Activated CD4-positive, alpha-beta memory T cell treated with anti-CD3 and anti-CD28 coated beads, Interleukin-2, amount 10 ng/mL, durations not matched to agents 7 days and 5 days (primary cell): ENCODE measurements around the gene PALD1. TPM values are rescaled to one million over a fixed set of nuclear protein-coding genes. Genes with fewer than 3 reads are reported as not detected.
"Not testable (repeated sequence)": the region's sequence is repeated elsewhere in the genome, so short reads cannot be mapped to it uniquely, and the experiment has no call there.

Experiments used
- CTCF ChIA-PET: fragments of 350-600 bp; sonication (Branson Sonifier 250); formaldehyde crosslinking; loops from one replicate; lab custom pipeline; 2021; ENCODE audit warnings: antibody characterized with exemption, inconsistent platforms; lab: Charles Lee
- POLR2A ChIA-PET: fragments of 350-600 bp; sonication (Branson Sonifier 250); formaldehyde crosslinking; loops from one replicate; lab custom pipeline; 2021; ENCODE audit warnings: antibody characterized with exemption; lab: Charles Lee
- DNase-seq: peaks from one replicate; pipeline ENCODE4 v3.0.0-alpha.2; 2020
- H3K27ac Mint-ChIP-seq: one replicate; pipeline ENCODE4 v1.8.0; 2021; ENCODE audit warnings: mild to moderate bottlenecking, mixed read lengths
- H3K27me3 Mint-ChIP-seq: one replicate; pipeline ENCODE4 v1.8.0; 2021; ENCODE audit warnings: mixed read lengths
- H3K36me3 Mint-ChIP-seq: one replicate; pipeline ENCODE4 v1.8.0; 2021; ENCODE audit warnings: low read depth, mixed read lengths
- H3K4me1 Mint-ChIP-seq: one replicate; pipeline ENCODE4 v1.8.0; 2021; ENCODE audit warnings: mixed read lengths
- H3K4me3 Mint-ChIP-seq: one replicate; pipeline ENCODE4 v1.8.0; 2021; ENCODE audit warnings: mild to moderate bottlenecking, mixed read lengths
- H3K9me3 Mint-ChIP-seq: one replicate; pipeline ENCODE4 v1.8.0; 2021; ENCODE audit warnings: mixed read lengths
- total RNA-seq, 2 experiments: library from RNA; stranded (reverse); gene quantifications; one replicate each; pipeline ENCODE4 v1.2.3, GENCODE V29; 2021

PALD1 gene
- total RNA-seq, 2 experiments from 2014 or later, result 0.08 to 0.15 TPM

- ChIA-PET CTCF (interaction anchor here (1.0 kb wide), 1 partner anchor 19 kb away, joined by 5 read pairs; no protein-coding TSS in a partner anchor), POLR2A (no interaction called here)
- H3K9me3 Mint-ChIP-seq, result no peaks in the 10 kb centered on the region
- peaks cover 54% of the 10 kb centered on the region for H3K27me3 Mint-ChIP-seq
- DNase-seq, result no peak
- no peak overlapping the region for H3K4me3 Mint-ChIP-seq
- no peaks in the 10 kb centered on the region for H3K36me3 Mint-ChIP-seq
- H3K27ac Mint-ChIP-seq, result no peak overlapping the region
- H3K4me1 Mint-ChIP-seq, result peaks cover 32% of the 10 kb centered on the region
These were observed 1.2 kb downstream of the PALD1 start for GRCh38 chr10:70479626-70480238.

DNA sequence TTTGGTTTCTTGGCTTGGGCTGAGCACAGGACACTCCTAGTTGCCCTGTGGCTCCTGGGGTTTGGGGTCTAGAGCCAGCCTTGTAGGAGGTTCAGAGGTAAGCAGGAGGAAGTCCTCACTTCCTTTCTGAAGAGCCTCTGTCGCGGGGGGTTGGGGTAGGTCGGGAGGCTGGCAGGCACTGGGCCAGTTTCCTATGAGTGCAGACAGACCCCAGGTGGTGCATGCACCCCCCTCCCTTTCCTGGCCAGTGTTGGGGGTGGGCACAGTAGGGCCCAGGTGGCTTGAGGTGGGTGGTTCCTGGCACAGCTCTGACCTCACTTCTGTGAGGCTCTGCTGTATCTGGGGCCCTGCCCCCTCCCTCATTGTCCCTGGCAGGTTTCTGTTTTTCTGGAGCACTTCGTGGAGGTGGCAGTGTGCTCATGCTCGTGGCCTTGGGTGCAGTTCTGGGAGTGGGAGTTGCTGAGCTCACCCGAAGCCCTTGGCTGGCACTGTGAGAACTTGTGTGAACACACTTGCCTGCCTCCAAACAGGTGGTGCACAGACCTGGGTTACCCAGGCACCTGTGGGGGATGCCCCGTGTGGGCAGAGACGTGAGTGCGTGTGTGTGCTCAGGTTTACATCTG is 1.8 kb downstream of the PALD1 start:
- Mint-ChIP-seq H3K27me3 (peaks cover 50% of the 10 kb centered on the region), H3K4me1 (peaks cover 32% of the 10 kb centered on the region), H3K4me3 (no peak overlapping the region), H3K9me3 (no peaks in the 10 kb centered on the region), H3K27ac (no peak overlapping the region), H3K36me3 (no peaks in the 10 kb centered on the region)
- ChIA-PET POLR2A (no interaction called here), CTCF (interaction anchor here (0.9 kb wide), 1 partner anchor 19 kb away, joined by 3 read pairs; no protein-coding TSS in a partner anchor)
- no peak for DNase-seq

DNA sequence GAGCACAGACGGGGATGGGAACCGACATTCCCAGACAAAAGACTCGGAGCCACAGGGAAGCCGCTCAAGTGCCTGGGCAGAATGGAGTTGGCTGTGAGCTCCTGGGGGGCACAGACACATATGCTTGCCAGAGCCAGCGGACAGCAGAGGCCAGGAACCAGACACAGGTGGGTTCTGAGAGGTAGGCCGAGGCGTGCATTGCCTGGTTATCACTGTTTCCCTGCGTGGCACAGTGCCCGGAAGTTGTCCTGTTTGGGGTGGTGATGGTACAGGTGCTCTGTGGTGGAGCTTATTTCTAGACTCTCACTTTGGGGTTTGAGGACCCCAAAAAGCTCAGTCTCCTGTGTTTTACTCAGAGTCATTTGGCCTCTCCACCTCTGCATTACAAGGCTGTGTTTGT is 2.5 kb downstream of the PALD1 start:
- Mint-ChIP-seq H3K9me3 (no peaks in the 10 kb centered on the region), H3K27ac (no peak overlapping the region), H3K4me1 (peaks cover 32% of the 10 kb centered on the region), H3K27me3 (peaks cover 42% of the 10 kb centered on the region), H3K4me3 (no peak overlapping the region), H3K36me3 (no peaks in the 10 kb centered on the region)
- DNase-seq, result no peak
- ChIA-PET CTCF (interaction anchor here (0.9 kb wide), 1 partner anchor 20 kb away, joined by 3 read pairs; no protein-coding TSS in a partner anchor), POLR2A (no interaction called here)

GRCh38 chr10:70481831-70482530 is 3.4 kb downstream of the PALD1 start:
- H3K4me1 Mint-ChIP-seq, result peaks cover 28% of the 10 kb centered on the region

GRCh38 chr10:70482982-70483760 is 4.6 kb downstream of the PALD1 start:
- Mint-ChIP-seq H3K36me3 (no peaks in the 10 kb centered on the region), H3K9me3 (no peaks in the 10 kb centered on the region), H3K4me1 (peaks cover 16% of the 10 kb centered on the region), H3K27me3 (peaks cover 23% of the 10 kb centered on the region), H3K27ac (no peak overlapping the region), H3K4me3 (no peak overlapping the region)
- CTCF ChIA-PET, result no interaction called here
- no peak for DNase-seq
- POLR2A ChIA-PET, result no interaction called here

More at GRCh38 chr10:70481831-70482530, 3.4 kb downstream of the PALD1 start:
- Mint-ChIP-seq H3K27me3 (peaks cover 33% of the 10 kb centered on the region), H3K27ac (no peak overlapping the region), H3K4me3 (no peak overlapping the region), H3K36me3 (no peaks in the 10 kb centered on the region), H3K9me3 (no peaks in the 10 kb centered on the region)
- DNase-seq, result no peak
- CTCF ChIA-PET, result no interaction called here
- POLR2A ChIA-PET, result no interaction called here

- H3K27ac Mint-ChIP-seq, DNase-seq, H3K36me3 Mint-ChIP-seq, POLR2A ChIA-PET, H3K9me3 Mint-ChIP-seq, H3K4me3 Mint-ChIP-seq, CTCF ChIA-PET: not testable (repeated sequence)
- peaks cover 16% of the 10 kb centered on the region for H3K4me1 Mint-ChIP-seq
- H3K27me3 Mint-ChIP-seq, result peaks cover 21% of the 10 kb centered on the region
These were observed 5.3 kb downstream of the PALD1 start for GRCh38 chr10:70483872-70484271.

DNA sequence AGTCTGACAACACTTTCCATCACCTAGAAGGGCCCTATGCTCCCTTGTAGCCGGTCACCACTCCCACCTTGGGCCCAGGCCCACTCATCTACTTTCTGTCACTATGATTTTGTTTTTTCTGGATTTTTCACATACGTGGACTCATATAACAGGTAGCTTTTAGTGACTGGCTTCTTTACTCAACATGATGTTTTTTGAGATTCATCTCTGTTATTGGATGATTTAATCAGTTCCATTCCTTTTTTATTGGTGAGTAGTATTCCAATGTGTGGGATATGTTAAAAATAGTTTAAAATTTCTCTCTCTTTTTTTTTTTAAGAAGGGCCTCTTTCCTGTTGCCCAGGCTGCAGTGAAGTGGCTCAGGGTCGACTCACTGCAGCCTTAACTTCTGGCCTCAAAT is 9.3 kb downstream of the PALD1 start:
- peaks cover 7% of the 10 kb centered on the region for H3K27me3 Mint-ChIP-seq
- CTCF ChIA-PET, result no interaction called here
- DNase-seq, result no peak
- H3K36me3 Mint-ChIP-seq, result no peaks in the 10 kb centered on the region
- H3K4me3 Mint-ChIP-seq, result no peak overlapping the region
- POLR2A ChIA-PET, result no interaction called here
- H3K9me3 Mint-ChIP-seq, result no peaks in the 10 kb centered on the region
- no peaks in the 10 kb centered on the region for H3K4me1 Mint-ChIP-seq
- no peak overlapping the region for H3K27ac Mint-ChIP-seq

- H3K36me3 Mint-ChIP-seq, result no peaks in the 10 kb centered on the region
- no peak overlapping the region for H3K27ac Mint-ChIP-seq
- ChIA-PET CTCF (no interaction called here), POLR2A (no interaction called here)
- no peak for DNase-seq
- H3K4me1 Mint-ChIP-seq, result peaks cover 20% of the 10 kb centered on the region
- peaks cover 10% of the 10 kb centered on the region for H3K27me3 Mint-ChIP-seq
- H3K9me3 Mint-ChIP-seq, result no peaks in the 10 kb centered on the region
- H3K4me3 Mint-ChIP-seq, result no peak overlapping the region
These were observed 11.6 kb downstream of the PALD1 start for GRCh38 chr10:70490142-70490541.

DNA sequence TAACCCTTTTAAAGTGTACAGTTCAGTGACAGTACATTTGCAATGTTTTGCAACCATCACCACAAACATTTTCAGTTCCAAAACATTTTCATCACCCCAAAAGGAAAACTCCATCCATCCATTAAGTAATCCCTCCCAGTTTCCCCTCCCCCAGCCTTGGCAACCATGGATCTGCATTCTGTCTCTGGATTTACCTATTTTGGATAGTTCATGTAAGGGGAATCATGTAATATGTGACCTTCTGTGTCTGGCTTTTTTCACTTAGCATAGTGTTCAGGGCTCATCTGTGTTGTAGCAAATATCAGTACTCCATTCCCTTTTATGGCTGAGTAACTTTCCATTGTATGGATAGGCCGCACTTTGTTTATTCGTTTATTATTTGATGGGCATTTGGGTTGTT is 13.0 kb downstream of the PALD1 start:
- Mint-ChIP-seq H3K36me3 (no peaks in the 10 kb centered on the region), H3K9me3 (no peaks in the 10 kb centered on the region), H3K4me3 (no peak overlapping the region), H3K4me1 (peaks cover 23% of the 10 kb centered on the region), H3K27ac (no peak overlapping the region), H3K27me3 (peaks cover 16% of the 10 kb centered on the region)
- CTCF ChIA-PET, result no interaction called here
- DNase-seq, result no peak
- POLR2A ChIA-PET, result no interaction called here

DNA sequence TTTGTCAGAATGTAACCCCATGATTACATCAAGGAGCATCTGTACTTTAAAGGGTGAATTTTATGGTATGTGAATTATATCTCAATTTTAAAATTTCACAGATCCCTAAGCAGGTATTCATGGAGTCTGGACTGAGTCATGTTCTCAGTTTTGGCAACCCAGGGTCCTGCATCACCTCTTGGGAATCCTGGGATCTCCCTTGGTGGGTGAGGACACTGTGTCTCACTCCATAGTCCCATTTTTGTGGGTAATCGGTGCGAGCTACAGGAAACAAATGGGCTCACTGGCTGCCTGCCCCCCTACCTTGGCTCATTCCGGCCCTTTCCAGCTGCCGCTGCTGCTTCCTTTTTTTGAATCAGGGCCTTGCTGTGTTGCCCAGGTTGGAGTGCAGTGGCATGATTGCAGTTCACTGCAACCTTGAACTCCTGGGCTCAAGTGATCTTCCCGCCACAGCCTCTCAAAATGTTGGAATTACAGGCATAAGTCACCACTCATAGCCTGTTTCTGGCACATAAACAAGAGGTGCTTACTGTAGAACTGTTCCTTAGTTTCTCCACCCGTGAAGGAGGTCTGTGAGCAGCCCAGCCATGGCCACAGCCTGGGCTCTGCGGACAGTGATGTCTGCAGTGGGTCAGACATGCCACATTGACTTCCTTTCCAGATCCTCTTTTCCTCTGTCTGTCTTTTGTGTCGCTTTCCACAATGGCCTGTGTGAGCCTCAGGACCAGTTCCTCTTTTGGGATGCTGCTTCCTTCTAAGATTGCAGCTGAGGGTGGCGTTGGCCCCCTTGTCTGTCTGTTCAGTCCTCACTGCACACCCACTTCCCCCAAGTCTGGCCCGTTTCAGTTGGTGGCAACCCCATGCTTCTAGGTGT is 14.5 kb downstream of the PALD1 start:
- Mint-ChIP-seq H3K4me3 (no peak overlapping the region), H3K36me3 (no peaks in the 10 kb centered on the region), H3K4me1 (peaks cover 23% of the 10 kb centered on the region), H3K9me3 (no peaks in the 10 kb centered on the region), H3K27me3 (peaks cover 17% of the 10 kb centered on the region), H3K27ac (no peak overlapping the region)
- ChIA-PET POLR2A (no interaction called here), CTCF (no interaction called here)
- no peak for DNase-seq

DNA sequence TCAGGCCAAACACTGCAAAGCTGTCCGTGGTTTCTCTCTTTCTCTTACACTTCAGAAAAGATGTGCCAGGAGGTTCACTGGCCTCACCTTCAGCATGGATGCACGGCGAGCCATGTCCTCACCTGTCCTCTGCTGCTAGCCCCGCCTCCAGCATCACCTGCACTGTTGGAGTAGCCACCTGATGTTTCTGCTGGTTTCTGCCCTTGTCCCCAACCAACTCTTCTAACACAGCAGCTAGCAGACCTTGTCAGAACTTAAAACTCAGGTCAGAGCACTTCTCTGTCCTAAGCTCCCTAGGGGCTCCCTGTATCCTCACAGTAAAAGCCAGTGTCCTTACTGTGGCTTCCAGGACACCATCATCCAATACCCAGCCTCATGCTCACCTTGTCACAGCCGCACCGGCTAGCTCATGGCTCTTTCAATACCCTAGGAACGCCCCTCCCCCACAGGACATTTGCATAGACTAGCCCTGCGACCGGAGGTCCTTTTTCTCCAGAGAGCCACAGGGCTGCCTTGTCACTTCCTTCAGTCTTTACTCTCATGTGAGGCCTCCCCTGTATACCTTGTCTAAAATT is 15.2 kb downstream of the PALD1 start:
- no peak overlapping the region for H3K27ac Mint-ChIP-seq
- H3K4me3 Mint-ChIP-seq, result no peak overlapping the region
- peaks cover 23% of the 10 kb centered on the region for H3K4me1 Mint-ChIP-seq
- H3K9me3 Mint-ChIP-seq, result no peaks in the 10 kb centered on the region
- ChIA-PET CTCF (interaction anchor here (1.0 kb wide), 1 partner anchor 33 kb away, joined by 4 read pairs; no protein-coding TSS in a partner anchor), POLR2A (interaction anchor here (1.7 kb wide), 1 partner anchor 16 kb away, joined by 9 read pairs; the partner anchor contains the start of gene PALD1)
- peaks cover 17% of the 10 kb centered on the region for H3K27me3 Mint-ChIP-seq
- H3K36me3 Mint-ChIP-seq, result no peaks in the 10 kb centered on the region
- DNase-seq, result no peak

GRCh38 chr10:70494536-70494935 is 16.0 kb downstream of the PALD1 start:
- Mint-ChIP-seq H3K36me3 (no peaks in the 10 kb centered on the region), H3K9me3 (no peaks in the 10 kb centered on the region), H3K4me1 (peaks cover 23% of the 10 kb centered on the region), H3K4me3 (no peak overlapping the region), H3K27ac (peak overlapping the region; percentile 0), H3K27me3 (peaks cover 17% of the 10 kb centered on the region)
- ChIA-PET CTCF (interaction anchor here (1.0 kb wide), 1 partner anchor 33 kb away, joined by 4 read pairs; no protein-coding TSS in a partner anchor), POLR2A (interaction anchor here (1.7 kb wide), 1 partner anchor 17 kb away, joined by 9 read pairs; the partner anchor contains the start of gene PALD1)
- DNase-seq, result peak; percentile 37
